ENCODE data around the gene GET4. TPM values are rescaled to one million over a fixed set of nuclear protein-coding genes. Genes with fewer than 3 reads are reported as not detected.

The GET4 gene
- polyA plus RNA-seq, 3 donors: 29.9 to 34.8 (median 31.2) TPM

GRCh38 chr7:884191-885003 is 8.0 kb downstream of the GET4 start:
- no peak for DNase-seq (ENCODE audit: low read depth in 3 of 3, low spot score in 2 of 3)

DNA sequence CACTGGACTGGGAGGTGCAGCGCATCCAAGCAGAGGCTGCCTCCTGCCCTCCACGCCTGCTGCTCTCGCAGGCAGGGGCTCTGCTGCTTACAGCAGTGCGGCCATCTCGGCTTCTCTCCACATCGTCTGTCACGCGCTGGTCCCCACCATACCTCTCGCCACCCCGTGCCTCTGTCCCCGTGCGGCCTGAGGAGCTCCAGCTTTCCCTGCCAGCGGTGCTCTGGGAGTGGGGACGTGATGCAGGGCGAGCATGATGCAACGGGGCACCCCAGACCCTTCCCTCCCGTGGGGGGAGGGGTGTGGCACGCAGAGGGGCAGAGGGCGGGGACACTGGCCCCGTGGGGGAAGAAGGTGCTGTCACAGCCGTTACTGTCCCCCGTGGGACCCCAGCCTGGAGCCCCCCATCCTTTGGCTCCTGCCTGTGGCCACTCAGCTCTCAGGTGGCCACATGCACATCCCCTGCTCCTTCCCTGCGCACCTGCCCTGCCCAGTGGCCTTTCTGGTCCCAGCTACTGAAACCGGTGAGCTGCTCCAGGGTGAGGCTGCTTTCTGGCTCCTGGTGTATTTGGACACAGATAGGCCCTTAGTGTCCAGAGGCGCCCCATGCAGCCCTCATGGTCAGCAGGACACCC is 9.0 kb downstream of the GET4 start:
- no peak for DNase-seq (ENCODE audit: low read depth in 3 of 3, low spot score in 2 of 3)

GRCh38 chr7:885893-886625 is 9.7 kb downstream of the GET4 start:
- DNase-seq (ENCODE audit: low read depth in 3 of 3, low spot score in 2 of 3): no peak

- DNase-seq (ENCODE audit: low read depth in 3 of 3, low spot score in 2 of 3): no peak
Observed at GRCh38 chr7:886626-887487, 10.5 kb downstream of the GET4 start.

DNA sequence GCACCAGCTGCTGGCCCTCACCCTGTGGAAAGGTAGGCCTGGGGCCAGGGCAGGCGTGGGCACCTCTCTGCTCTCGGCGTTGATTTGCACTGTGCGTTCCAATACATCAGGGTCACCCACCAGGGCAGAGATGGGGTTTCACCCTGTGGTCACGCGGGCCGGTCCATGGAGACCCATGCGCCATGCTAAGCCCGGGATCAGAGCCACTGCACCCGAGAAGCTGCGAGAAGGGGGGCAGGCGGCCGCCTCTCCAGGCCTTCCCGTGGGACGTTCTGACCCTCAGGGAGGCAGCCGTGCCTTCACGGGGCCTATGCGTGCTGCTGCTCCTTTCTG is 11.1 kb downstream of the GET4 start:
- DNase-seq (ENCODE audit: low read depth in 3 of 3, low spot score in 2 of 3): no peak

DNA sequence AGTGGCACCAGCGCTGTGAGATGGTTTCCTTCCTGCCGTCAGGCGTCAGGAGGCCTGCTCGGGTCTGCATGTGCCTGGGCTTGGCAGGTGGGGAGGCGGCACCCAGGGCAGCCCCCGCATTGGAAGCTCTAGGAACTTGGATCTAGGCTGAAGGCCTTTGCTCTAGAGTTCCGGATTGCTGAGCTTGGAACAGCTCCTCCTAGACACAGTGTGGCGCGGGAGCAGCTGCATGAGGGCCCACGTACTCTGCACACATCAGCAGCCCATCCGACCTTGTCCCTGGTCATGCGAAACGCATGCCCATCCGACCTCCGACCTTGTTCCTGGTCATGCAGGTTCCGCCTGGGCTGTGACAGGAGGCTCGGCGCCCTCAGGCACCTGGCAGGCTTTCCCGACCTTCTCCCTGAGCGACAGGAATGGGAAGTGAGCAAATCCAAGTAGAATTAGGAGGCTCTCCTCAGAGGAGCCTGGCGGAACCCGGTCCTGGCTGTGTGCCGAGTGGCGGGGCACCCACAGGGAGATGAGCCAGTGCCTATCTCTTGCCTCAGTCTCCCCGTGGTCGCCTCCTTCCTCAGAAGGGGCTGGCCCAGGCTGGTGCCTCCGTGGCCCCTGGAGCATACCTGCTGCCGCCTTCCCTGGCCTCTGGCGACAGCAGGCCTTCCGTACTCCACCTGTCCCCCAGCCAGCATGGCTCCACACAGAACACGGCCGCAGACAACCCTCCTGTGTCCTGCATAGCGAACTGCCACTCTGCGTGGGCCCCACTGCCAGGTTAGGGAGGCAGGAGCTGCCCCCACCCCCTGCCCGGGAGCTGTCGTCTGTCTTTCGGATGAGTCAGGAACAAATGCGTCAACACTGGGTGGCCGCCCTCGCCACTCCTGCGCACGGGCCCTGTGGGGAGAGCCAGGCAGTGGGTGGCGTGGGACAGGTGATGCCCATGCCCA is 12.0 kb downstream of the GET4 start:
- no peak for DNase-seq (ENCODE audit: low read depth in 3 of 3, low spot score in 2 of 3)

GRCh38 chr7:889025-889390 is 12.7 kb downstream of the GET4 start:
- DNase-seq (ENCODE audit: low read depth in 3 of 3, low spot score in 2 of 3): no peak

- DNase-seq (ENCODE audit: low read depth in 3 of 3, low spot score in 2 of 3): no peak
Observed at GRCh38 chr7:889391-889790, 13.0 kb downstream of the GET4 start.

DNA sequence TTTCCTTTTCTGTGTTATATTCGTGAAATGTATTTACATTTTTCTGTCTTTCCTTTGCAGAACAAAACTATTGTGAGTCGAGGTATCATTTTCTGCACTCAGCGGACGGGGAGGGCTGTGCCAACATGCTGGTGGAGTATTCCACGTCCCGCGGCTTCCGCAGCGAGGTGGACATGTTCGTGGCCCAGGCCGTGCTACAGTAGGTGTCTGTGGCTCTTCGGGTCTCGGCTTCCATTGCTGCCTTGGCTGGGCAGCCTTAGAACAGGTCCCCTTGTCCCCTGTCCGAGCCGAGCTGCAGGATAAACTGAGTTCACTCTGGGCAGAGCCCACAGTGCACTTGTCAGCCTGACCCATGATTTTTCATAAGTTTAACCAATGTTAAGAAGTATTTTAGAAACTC is 14.5 kb downstream of the GET4 start:
- no peak for DNase-seq (ENCODE audit: low read depth in 3 of 3, low spot score in 2 of 3)

- no peak for DNase-seq (ENCODE audit: low read depth in 3 of 3, low spot score in 2 of 3)
Observed at GRCh38 chr7:891291-891690, 14.9 kb downstream of the GET4 start.

DNA sequence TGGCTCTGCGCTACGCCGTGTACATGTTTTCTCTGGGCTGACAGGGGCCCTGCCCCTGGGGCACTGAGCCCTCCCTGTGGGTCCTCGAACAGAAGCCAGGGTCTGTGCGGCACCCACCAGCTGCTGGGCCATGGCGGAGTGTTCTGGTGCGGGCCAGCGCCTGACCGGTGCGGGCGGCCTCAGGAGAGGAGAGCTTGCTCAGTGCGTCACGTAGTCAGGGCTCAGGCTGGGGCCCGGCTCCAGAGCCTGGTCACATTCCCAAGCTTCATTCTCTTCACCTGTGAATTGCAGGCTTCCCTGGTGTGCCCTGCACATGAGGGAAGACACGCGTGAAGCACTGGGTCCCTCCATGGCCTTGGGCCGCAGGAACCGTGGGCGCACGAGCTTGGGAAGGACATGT is 15.5 kb downstream of the GET4 start:
- no peak for DNase-seq (ENCODE audit: low read depth in 3 of 3, low spot score in 2 of 3)

- no peak for DNase-seq (ENCODE audit: low read depth in 3 of 3, low spot score in 2 of 3)
Observed at GRCh38 chr7:892648-893593, 16.6 kb downstream of the GET4 start.

- DNase-seq (ENCODE audit: low read depth in 3 of 3, low spot score in 2 of 3): no peak
Observed at GRCh38 chr7:893686-894085, 17.3 kb downstream of the GET4 start.

DNA sequence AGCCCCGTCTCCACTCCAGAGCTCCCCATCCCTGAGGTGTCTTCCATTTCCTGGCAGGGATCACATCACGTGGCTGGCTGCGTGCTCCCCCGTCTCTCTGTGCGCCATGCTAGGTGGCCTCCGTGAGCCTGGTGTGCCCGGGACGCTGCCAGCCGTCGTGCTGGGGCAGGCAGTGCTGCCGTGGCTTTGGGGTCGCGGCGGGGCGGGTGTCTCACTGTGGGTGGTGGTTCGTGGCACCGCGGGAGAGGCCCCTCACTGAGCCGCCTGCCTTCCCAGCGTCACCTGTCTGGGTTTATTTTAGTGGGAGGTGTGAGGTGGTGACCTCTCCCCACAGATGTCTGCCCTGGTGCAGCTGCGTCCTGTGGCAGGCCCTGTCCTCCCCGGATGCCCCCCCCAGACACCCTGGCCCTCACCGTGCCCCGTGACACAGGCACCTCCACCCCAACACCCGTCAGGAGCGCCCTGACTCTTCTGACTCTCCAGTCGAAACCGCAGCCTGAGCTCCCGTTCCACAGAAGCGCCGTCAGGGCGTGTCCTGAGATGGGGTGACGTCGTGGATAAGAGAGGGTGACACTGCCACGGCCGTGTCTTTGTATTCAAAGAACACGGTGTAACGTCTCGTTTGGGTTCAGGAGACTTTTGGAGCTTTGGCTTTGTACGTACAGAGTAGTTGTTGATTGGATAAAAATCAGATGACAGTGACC is 18.0 kb downstream of the GET4 start:
- no peak for DNase-seq (ENCODE audit: low read depth in 3 of 3, low spot score in 2 of 3)

GRCh38 chr7:894927-895450 is 18.6 kb downstream of the GET4 start:
- no peak for DNase-seq (ENCODE audit: low read depth in 3 of 3, low spot score in 2 of 3)

DNA sequence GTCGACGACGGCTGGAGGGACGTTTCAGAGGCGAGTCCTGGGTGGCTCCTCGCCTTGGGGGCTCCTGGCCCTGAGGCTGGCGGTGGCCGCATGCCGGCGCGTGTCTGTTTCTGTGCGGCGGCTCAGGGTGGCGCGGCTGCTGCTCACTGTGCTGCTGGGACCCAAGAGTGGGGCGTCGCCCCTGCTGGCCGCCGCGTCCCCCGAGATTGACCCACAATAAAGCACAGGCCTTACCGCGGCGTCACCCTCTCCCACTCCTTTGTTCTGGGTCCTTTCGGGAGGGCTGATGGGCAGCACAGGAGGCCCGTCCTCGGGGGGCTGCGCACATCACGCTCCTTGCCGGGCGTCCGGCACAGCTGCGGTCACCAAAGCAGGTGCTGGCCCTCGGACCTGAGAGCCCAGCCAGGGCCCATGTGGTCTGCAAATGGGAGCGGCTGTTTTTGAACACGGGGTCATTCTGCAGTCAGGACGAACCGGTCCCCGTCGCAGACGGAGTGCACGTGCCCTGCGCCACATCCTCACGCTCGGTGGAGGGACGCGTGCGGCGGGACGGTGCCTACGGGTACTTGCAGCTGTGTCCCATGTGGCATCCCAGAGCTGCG is 19.2 kb downstream of the GET4 start:
- no peak for DNase-seq (ENCODE audit: low read depth in 3 of 3, low spot score in 2 of 3)

GRCh38 chr7:896346-897075 is 20.2 kb downstream of the GET4 start:
- DNase-seq (ENCODE audit: low read depth in 3 of 3, low spot score in 2 of 3): no peak
